HG02885 (cell line): Measurements from ENCODE around the gene MPL.

ENCODE experiments used
- ATAC-seq: cut with Tn5 transposase; IDR thresholded peaks from one replicate; pipeline ENCODE4 v1.9.1; 2021; ENCODE audit warnings: mild to moderate bottlenecking; ENCODE audit not compliant: unreplicated experiment, poor library complexity

Gene MPL

DNA sequence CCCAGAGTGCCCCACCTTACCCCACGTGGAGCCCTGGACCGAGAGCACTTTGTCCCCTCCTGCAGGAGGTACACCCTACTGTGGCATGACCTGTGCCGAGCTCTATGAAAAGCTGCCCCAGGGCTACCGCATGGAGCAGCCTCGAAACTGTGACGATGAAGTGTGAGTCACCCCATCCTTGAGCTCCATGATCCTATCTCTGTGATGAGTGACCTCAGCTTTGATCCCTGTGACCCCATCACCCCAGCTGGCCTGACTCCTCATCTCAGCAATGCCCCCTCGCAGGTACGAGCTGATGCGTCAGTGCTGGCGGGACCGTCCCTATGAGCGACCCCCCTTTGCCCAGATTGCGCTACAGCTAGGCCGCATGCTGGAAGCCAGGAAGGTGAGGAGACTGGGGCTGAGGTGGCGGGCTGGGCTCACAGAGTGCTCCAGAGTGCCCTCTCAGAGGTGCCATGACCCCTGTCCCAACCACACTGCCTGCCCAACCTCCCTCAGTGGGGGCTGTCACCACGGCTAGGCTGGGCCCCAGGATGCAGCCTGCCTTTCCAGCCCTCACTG is 16.2 kb upstream of the MPL start:
- ATAC-seq: no peak

DNA sequence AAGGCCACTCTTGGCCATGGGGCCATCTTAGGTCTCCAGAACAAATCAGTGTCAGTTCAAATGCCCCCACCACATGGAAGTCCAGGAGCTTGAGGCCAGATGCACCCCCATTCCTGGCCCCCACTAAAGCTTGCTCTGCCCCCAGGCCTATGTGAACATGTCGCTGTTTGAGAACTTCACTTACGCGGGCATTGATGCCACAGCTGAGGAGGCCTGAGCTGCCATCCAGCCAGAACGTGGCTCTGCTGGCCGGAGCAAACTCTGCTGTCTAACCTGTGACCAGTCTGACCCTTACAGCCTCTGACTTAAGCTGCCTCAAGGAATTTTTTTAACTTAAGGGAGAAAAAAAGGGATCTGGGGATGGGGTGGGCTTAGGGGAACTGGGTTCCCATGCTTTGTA is 15.1 kb upstream of the MPL start:
- no peak for ATAC-seq

GRCh38 chr1:43324810-43325209 is 12.8 kb upstream of the MPL start:
- ATAC-seq: no peak

GRCh38 chr1:43325381-43325780 is 12.2 kb upstream of the MPL start:
- no peak for ATAC-seq

DNA sequence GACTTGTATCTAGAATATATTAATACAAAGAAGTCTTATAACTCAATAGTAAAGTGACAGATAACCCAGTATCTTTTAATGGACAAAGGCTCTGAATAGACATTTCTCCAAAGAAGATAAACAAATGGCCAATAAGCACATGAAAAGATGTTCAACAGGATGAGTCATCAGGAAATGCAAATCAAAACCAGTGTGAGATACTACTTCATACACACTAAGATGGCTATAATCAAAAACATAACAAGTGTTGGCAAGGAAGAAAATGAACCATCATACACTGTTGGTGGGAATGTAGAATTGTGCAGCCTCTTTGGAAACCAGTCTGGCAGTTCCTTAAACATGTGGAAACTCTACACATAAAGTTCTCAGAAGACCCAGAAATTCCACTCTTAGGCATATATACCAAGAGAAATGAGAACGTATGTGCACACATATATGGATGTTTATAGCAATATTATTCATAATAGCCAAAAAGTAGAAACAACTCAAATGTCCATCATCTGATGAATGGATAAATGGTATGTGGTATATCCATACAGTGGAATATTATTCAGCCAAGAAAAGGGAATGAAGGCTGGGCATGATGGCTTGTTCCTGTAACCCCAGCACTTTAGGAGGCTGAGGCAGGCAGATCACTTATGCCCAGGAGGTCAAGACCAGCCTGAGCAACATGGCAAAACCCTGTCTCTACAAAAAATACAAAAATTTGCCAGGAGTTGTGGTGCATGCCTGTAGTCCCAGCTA is 9.9 kb upstream of the MPL start:
- no peak for ATAC-seq

DNA sequence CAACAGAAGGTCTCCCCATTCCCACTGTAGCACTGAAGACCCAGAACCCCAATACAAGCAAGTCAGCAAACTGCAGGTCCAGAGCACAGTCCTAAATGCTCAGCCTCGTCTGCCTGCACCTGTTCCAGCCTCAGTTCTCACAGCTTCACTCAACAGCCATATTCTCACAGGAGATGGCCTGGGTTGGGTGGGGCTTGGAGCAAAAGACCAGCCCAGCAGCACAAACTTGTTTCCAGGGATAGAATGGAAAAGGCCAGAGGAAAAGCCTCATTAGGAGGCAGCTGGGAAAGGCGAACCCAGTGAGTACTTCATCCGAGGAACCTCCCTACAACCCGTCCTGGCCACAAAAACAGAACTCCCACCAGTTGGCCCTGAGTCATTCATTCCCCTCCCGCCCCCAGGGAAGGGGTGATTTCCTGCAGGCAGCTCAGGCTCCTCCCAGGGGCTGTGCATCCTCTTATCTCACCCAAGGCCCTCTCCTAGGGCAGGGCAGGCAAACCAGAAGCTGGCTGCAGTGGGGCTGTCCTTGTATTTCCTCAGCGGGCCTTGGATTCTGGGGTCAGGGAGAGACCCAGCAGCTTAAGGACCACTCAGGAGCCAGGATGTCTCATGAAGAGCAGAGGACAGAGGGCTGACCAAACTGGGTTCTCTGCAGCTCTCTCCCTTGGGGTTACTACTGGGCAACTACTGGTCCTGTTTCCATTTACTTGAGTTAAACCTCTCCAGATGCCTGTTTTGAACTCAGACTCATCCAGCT is 7.4 kb upstream of the MPL start:
- ATAC-seq: no peak

- ATAC-seq: no peak
Measured at GRCh38 chr1:43331688-43332087, 5.9 kb upstream of the MPL start.

DNA sequence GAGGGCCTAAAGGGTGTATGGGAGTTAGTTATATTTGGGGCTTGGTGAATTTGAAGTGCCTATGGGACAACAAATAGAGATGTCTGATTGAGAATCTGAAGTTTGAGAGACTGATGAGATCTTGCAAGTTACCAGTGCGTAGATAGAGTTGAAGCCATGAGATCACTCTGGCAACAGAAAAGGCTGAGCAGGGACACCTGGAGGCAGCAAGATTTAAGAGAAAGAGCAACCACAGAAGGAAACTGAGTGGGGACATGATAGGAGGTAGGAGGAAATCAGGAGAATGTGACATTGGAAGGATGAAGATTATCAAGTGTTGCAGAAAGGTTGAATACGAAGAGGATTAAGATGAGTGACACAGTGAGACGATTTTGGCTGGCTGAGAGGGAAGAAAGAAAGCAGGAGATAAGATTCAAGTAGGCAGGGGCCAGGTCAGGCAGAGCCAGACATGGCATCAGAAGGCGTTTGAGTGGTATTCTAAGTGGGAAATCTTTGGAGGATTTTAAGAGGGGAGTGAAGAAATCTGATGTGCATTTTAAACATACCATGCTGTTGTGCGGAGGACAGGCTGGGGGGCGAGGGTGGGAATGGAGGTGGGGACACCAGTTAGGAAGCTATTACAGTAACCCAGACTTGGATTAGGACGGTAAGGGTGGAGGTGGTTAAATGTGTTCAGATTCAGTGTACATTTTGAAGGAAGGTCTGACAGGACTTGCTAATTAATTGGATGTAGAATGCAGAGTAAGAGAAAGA is 3.0 kb upstream of the MPL start:
- ATAC-seq: no peak

DNA sequence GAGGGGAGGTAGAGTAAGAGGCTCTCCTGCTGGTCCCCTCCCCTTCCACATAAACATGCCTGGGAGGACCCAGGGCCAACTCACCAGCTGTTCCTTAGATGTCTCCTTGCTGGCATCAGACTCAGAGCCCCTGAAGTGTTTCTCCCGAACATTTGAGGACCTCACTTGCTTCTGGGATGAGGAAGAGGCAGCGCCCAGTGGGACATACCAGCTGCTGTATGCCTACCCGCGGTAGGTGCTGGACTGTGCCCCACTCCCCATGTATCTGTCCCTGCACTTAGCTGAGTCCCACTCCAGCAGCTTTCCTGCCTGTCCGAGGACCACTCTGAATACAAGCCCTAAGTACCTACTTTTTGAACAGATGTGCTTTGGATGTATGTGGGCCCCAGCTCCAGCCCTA is 383 bp downstream of the MPL start:
- no peak for ATAC-seq

- ATAC-seq: no peak
Measured at GRCh38 chr1:43339584-43340232, 2.1 kb downstream of the MPL start.

DNA sequence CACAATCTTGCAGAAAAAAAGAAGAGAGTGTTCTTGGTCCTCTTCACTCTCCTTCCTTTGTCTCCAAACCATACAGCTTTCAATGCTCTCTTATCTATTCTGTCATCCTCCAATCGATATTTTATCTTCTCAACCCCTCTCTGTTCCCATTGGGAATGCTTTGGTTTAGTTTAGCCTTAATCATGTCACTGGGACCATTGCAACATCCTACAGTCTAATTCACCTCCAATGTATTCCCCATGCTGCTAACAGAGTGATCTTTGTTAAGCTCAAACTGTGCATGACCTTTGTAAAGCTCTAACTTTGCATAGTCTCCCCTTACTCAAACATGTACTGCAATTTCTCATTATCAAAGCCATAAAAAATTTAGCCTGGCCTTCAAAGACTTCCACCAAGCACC is 2.9 kb downstream of the MPL start:
- ATAC-seq: no peak

- ATAC-seq: no peak
Measured at GRCh38 chr1:43344267-43344850, 6.7 kb downstream of the MPL start.

GRCh38 chr1:43345120-43345519 is 7.5 kb downstream of the MPL start:
- ATAC-seq: no peak

- no peak for ATAC-seq
Measured at GRCh38 chr1:43346636-43347035, 9.0 kb downstream of the MPL start.

- ATAC-seq: no peak
Measured at GRCh38 chr1:43348343-43348808, 10.8 kb downstream of the MPL start.

DNA sequence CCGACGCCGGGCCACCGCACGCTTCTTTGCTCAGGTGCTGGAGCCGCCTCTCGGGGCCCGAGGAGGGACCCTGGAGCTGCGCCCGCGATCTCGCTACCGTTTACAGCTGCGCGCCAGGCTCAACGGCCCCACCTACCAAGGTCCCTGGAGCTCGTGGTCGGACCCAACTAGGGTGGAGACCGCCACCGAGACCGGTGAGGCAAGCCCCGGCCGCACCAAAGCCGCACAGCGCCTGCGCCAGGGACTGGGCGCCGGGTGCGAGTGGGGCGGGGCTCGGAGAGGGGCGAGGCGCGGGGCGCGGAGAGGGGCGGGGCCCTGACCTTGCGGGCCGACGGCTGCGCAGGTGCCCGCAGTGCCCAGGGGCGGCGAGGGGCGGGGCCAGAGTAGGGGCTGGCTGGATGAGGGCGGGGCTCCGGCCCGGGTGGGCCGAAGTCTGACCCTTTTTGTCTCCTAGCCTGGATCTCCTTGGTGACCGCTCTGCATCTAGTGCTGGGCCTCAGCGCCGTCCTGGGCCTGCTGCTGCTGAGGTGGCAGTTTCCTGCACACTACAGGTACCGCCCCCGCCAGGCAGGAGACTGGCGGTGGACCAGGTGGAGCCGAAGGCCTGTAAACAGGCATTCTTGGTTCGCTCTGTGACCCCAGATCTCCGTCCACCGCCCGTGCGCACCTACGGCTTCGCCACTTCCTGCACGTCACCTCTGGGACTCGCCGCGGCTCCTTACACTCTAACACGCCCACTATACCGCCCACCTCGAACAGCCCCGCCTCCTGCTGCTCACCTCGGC is 11.4 kb downstream of the MPL start:
- no peak for ATAC-seq

GRCh38 chr1:43349594-43350306 is 12.1 kb downstream of the MPL start:
- ATAC-seq: no peak

GRCh38 chr1:43350976-43351375 is 13.4 kb downstream of the MPL start:
- no peak for ATAC-seq
